Astrocyte (in vitro differentiated cells and primary cell): ENCODE results near the gene C1QA. TPM values are rescaled to one million over a fixed set of nuclear protein-coding genes. Genes with fewer than 3 reads are reported as not detected.

Source experiments
- DNase-seq: peaks from one replicate; pipeline ENCODE4 v3.0.0-alpha.2; 2010; ENCODE audit warnings: low read depth
- FAIRE-seq: peaks from 2 replicates; lab custom pipeline; 2011; peaks lifted over from hg19 to GRCh38; lab: Jason Lieb, UNC
- H2AFZ ChIP-seq: 2 replicates; pipeline ENCODE4 v1.6.0; 2012; ENCODE audit warnings: low read depth, low read length, inconsistent platforms
- H3K27ac ChIP-seq: 2 replicates; pipeline ENCODE4 v1.5.1; 2011; ENCODE audit warnings: low read depth, low read length, inconsistent platforms
- H3K27me3 ChIP-seq: 2 replicates; pipeline ENCODE4 v1.6.0; 2011; ENCODE audit warnings: low read length, inconsistent platforms; ENCODE audit not compliant: insufficient read depth
- H3K36me3 ChIP-seq: 2 replicates; pipeline ENCODE4 v1.5.1; 2011; ENCODE audit warnings: low read length, inconsistent platforms; ENCODE audit not compliant: insufficient read depth
- H3K4me1 ChIP-seq: 2 replicates; pipeline ENCODE4 v1.5.1; 2011; ENCODE audit warnings: low read length, inconsistent platforms; ENCODE audit not compliant: insufficient read depth
- H3K4me2 ChIP-seq: 2 replicates; pipeline ENCODE4 v1.6.0; 2012; ENCODE audit warnings: low read length, inconsistent platforms
- H3K4me3 ChIP-seq: 2 replicates; pipeline ENCODE4 v1.5.1; 2011; ENCODE audit warnings: low read depth, mild to moderate bottlenecking, low read length, inconsistent platforms; ENCODE audit not compliant: insufficient read depth
- H3K79me2 ChIP-seq: 2 replicates; pipeline ENCODE4 v1.6.0; 2012; ENCODE audit warnings: mild to moderate bottlenecking, low read length, inconsistent platforms; ENCODE audit not compliant: insufficient read depth
- H3K9ac ChIP-seq: 2 replicates; pipeline ENCODE4 v1.6.0; 2012; ENCODE audit warnings: mild to moderate bottlenecking, low read length, inconsistent platforms
- H3K9me3 ChIP-seq: 2 replicates; pipeline ENCODE4 v1.5.1; 2012; ENCODE audit warnings: low read depth, mild to moderate bottlenecking, low read length, inconsistent platforms; ENCODE audit not compliant: insufficient read depth
- H4K20me1 ChIP-seq: 2 replicates; pipeline ENCODE4 v1.6.0; 2012; ENCODE audit warnings: low read length, inconsistent platforms; ENCODE audit not compliant: insufficient read depth
- H3K27ac Mint-ChIP-seq: one replicate; pipeline ENCODE4 v1.8.0; 2021; ENCODE audit warnings: mild to moderate bottlenecking, mixed read lengths; ENCODE audit not compliant: unreplicated experiment
- H3K27me3 Mint-ChIP-seq: one replicate; pipeline ENCODE4 v1.8.0; 2021; ENCODE audit warnings: low read depth, mixed read lengths; ENCODE audit not compliant: unreplicated experiment
- H3K36me3 Mint-ChIP-seq: one replicate; pipeline ENCODE4 v1.8.0; 2021; ENCODE audit warnings: low read depth, mixed read lengths; ENCODE audit not compliant: unreplicated experiment
- H3K4me1 Mint-ChIP-seq: one replicate; pipeline ENCODE4 v1.8.0; 2021; ENCODE audit warnings: low read depth, mixed read lengths; ENCODE audit not compliant: unreplicated experiment
- H3K4me3 Mint-ChIP-seq: one replicate; pipeline ENCODE4 v1.8.0; 2021; ENCODE audit warnings: mild to moderate bottlenecking, moderate library complexity, mixed read lengths; ENCODE audit not compliant: unreplicated experiment
- H3K9me3 Mint-ChIP-seq: one replicate; pipeline ENCODE4 v1.8.0; 2021; ENCODE audit warnings: mild to moderate bottlenecking, mixed read lengths; ENCODE audit not compliant: unreplicated experiment
- EZH2 ChIP-seq: IDR thresholded peaks from 2 replicates; pipeline ENCODE4 v1.6.1; 2012; ENCODE audit warnings: mild to moderate bottlenecking, low read length, inconsistent platforms; ENCODE audit not compliant: insufficient read depth
- total RNA-seq: library from RNA; stranded (reverse); gene quantifications from 2 replicates; pipeline ENCODE4 v1.2.1, GENCODE V29; 2021
- TF ChIP-seq, protein P1 (sequence below): IDR thresholded peaks from 2 replicates; pipeline ENCODE4 v1.5.1; 2011; ENCODE audit warnings: low read depth, mild to moderate bottlenecking, inconsistent platforms, low read length, moderate library complexity; ENCODE audit not compliant: insufficient read depth

C1QA gene
- total RNA-seq, 1 donor from 2014 or later = not detected

DNA sequence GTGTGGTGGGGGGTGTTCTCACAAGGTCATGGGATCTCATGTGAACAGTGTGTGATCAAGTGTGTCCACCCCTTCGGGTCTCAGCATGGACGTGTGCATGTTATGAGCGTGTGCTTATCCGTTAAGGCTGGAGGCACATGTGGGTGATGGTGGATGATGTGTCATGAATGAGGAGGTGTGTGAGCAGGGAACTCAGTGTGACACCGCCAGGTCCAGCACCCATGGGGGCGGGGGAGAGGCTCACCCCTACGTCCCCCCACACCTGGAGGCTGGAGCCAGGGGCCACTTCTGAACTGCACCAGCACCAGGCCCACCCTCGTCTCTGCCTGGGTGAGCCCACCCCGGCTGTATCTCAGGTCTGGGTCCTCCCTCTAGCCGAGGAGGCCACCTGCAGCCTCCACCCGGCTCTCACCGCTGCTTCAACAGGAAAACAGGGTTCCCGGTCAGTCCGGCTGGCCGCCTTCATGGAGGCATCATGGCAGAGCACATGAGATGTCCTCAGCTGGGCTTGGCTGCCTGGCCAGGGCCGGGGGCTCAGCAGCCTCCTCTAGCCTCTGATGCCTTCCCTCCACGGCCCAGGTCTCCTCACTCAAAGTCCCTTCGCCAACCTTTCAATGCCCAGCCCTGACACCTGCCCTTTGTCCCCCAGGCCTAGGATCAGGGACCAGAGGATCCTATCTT lies 34.2 kb upstream of the C1QA start:
- no peak overlapping the region for H3K27ac ChIP-seq
- Mint-ChIP-seq H3K27me3 (peaks cover 58% of the 10 kb centered on the region), H3K4me3 (no peak overlapping the region), H3K27ac (no peak overlapping the region), H3K9me3 (no peaks in the 10 kb centered on the region), H3K36me3 (no peaks in the 10 kb centered on the region), H3K4me1 (no peaks in the 10 kb centered on the region)
- no peak overlapping the region for H3K4me2 ChIP-seq
- FAIRE-seq = no peak
- no peaks in the 10 kb centered on the region for H3K79me2 ChIP-seq
- no peaks in the 10 kb centered on the region for H3K9me3 ChIP-seq
- H2AFZ ChIP-seq = no peak overlapping the region
- peaks cover 12% of the 10 kb centered on the region for H3K27me3 ChIP-seq
- DNase-seq = no peak
- H3K36me3 ChIP-seq = no peaks in the 10 kb centered on the region
- H3K9ac ChIP-seq = no peak overlapping the region
- no peaks in the 10 kb centered on the region for H3K4me1 ChIP-seq
- no peaks in the 10 kb centered on the region for H4K20me1 ChIP-seq
- H3K4me3 ChIP-seq = no peak overlapping the region
- no peak for TF ChIP-seq EZH2

DNA sequence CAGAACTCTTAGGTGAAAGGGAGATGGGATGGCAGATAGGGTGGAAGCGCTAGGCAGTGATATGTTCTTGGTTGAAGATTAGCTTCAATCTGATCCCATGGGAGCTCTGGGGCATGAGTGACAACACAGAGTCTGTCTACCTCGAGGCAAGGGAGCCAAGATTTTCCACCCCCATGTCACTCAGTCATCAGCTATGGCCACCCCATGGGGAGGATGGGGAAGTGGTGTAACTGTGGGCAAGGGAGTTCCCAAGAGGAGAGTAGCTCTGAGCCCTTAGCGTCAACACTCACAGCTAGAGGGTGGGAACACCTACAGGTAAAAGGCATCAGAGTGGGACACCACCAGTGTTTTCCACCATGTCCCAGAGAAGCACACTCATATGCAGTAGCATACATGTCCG lies 30.3 kb upstream of the C1QA start:
- no peaks in the 10 kb centered on the region for H3K9me3 Mint-ChIP-seq
- Histone ChIP-seq H3K36me3 (no peaks in the 10 kb centered on the region), H3K79me2 (no peaks in the 10 kb centered on the region), H3K9me3 (no peaks in the 10 kb centered on the region), H3K27me3 (peaks cover 21% of the 10 kb centered on the region), H3K4me1 (no peaks in the 10 kb centered on the region), H3K27ac (no peak overlapping the region), H3K4me2 (no peak overlapping the region), H3K4me3 (no peak overlapping the region), H4K20me1 (peaks cover 4% of the 10 kb centered on the region), H3K9ac (no peak overlapping the region), H2AFZ (no peak overlapping the region)
- TF ChIP-seq, protein P1, sequence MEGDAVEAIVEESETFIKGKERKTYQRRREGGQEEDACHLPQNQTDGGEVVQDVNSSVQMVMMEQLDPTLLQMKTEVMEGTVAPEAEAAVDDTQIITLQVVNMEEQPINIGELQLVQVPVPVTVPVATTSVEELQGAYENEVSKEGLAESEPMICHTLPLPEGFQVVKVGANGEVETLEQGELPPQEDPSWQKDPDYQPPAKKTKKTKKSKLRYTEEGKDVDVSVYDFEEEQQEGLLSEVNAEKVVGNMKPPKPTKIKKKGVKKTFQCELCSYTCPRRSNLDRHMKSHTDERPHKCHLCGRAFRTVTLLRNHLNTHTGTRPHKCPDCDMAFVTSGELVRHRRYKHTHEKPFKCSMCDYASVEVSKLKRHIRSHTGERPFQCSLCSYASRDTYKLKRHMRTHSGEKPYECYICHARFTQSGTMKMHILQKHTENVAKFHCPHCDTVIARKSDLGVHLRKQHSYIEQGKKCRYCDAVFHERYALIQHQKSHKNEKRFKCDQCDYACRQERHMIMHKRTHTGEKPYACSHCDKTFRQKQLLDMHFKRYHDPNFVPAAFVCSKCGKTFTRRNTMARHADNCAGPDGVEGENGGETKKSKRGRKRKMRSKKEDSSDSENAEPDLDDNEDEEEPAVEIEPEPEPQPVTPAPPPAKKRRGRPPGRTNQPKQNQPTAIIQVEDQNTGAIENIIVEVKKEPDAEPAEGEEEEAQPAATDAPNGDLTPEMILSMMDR = no peak
- TF ChIP-seq EZH2 = no peak
- no peaks in the 10 kb centered on the region for H3K36me3 Mint-ChIP-seq
- no peak overlapping the region for H3K4me3 Mint-ChIP-seq
- DNase-seq (no peak), FAIRE-seq (no peak)
- peaks cover 79% of the 10 kb centered on the region for H3K27me3 Mint-ChIP-seq
- H3K4me1 Mint-ChIP-seq = no peaks in the 10 kb centered on the region
- H3K27ac Mint-ChIP-seq = no peak overlapping the region

DNA sequence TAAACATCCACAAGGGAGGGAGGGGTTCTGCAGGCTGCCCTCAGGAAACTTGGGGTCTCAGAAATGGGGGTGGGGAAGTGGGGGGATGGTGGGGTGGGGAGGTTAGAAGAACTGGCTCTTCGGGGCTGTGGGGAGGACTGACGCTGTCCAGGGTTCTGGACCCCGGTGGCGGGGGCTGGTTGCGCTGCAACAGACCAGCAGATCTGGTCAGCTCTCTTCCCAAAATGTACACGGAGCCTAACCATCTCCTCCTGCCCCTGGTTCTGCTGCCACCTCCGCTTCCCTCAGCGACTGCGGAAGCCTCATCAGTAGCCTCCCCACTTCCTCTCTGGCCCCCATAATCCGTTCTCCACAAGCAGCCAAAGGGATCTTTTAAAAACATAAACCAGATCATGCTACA lies 29.3 kb upstream of the C1QA start:
- Mint-ChIP-seq H3K4me3 (no peak overlapping the region), H3K27ac (no peak overlapping the region), H3K27me3 (peaks cover 86% of the 10 kb centered on the region), H3K9me3 (no peaks in the 10 kb centered on the region), H3K36me3 (no peaks in the 10 kb centered on the region), H3K4me1 (no peaks in the 10 kb centered on the region)
- DNase-seq (no peak), FAIRE-seq (no peak)
- H3K79me2 ChIP-seq = no peaks in the 10 kb centered on the region
- no peaks in the 10 kb centered on the region for H3K36me3 ChIP-seq
- peaks cover 21% of the 10 kb centered on the region for H3K27me3 ChIP-seq
- peaks cover 4% of the 10 kb centered on the region for H4K20me1 ChIP-seq
- no peak overlapping the region for H2AFZ ChIP-seq
- no peak for TF ChIP-seq EZH2
- TF ChIP-seq, protein P1 = no peak
- H3K9me3 ChIP-seq = no peaks in the 10 kb centered on the region
- H3K9ac ChIP-seq = no peak overlapping the region
- no peak overlapping the region for H3K27ac ChIP-seq
- no peaks in the 10 kb centered on the region for H3K4me1 ChIP-seq
- no peak overlapping the region for H3K4me2 ChIP-seq
- H3K4me3 ChIP-seq = no peak overlapping the region
